Activated CD4-positive, alpha-beta T cell treated with anti-CD3 and anti-CD28 coated beads, Interleukin-2, amount 50 U/mL, for 48 hours (primary cell): ENCODE data around the gene BCL2L12.

ENCODE experiments used
- DNase-seq, 2 experiments: peaks; one replicate each; pipeline ENCODE4 v3.0.0-alpha.2; 2020

BCL2L12 gene

GRCh38 chr19:49665036-49665350 is 740 bp upstream of the BCL2L12 start:
- no peak for DNase-seq

DNA sequence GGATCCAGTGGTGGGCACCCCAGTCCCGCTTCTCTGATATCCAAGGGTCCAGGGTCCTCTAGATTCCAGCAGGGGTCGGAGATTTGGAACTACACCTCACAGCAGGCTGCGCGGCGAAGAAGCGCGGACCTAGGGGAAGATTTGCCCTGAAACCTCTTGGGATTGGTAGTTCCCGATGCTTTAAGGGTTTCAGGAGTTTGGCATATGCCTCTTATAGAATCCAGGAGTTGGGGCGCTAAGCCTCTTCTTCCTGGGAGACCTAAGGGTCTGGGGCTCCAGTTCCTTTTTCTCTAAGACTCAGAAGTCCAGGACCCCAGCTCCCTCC is 349 bp downstream of the BCL2L12 start:
- DNase-seq, result no peak

DNA sequence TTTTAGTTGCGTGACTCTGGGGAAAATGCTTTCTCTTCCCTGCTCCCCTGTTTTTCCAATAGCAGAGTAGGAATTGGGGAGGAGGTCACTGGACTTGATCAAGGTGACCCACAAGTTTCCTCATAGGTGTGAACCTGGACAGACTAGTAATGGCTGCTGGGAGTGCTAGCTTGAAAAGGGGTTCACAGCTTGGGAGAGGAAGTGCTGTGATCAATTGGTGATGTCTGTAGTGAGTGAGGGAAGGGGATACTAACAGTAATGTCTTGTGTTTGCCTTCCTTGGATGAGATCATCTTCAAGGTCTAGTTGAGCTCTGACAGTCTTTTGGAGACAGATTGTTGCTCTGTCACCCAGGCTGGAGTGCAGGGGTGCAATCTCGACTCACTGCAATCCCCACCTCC is 1.7 kb downstream of the BCL2L12 start:
- no peak for DNase-seq

GRCh38 chr19:49669516-49669915 is 3.8 kb downstream of the BCL2L12 start:
- no peak for DNase-seq

DNA sequence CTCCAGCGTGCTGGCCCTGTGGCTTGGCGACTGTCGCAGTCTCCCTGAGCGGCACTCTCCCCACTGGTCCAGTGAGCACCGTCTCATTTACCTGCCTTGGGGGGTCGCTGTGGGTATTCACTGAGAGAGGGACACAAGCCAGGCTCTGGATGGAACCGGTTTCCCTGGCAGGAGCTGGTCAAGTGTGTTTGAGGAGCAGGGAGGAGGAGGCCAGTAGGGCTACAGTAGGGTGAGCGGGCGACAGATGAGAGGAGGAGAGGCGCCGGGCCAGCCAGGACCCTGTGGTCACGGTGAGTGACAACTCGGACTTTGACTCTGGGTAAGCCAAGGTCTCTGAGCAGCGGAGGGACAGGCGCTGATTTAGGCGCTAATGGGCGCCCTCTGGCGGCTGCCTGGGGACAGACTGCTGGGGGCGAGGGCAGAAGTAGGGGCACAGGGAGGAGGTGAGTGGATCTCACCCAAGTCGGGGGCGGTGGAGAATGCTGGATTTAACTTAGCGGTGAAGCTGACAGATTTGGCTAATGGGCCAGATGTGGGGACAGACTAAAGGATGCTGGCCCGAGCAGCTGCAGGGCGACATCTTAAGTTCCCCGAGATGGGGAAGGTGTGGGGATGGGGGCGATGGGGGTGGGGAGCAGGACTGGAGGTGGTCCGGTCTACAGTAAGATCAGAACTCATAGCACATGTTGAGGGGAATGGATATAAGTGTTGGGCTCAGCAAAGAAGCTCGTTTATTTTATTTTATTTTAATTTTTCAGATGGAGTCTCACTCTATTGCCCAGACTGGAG is 6.6 kb downstream of the BCL2L12 start:
- DNase-seq, result peak; percentile 81 to 84

GRCh38 chr19:49676136-49676783 is 10.5 kb downstream of the BCL2L12 start:
- DNase-seq, result peak in 1 of 2 experiments; percentile 79

- DNase-seq, result peak; percentile 99 to 100
Measured at GRCh38 chr19:49676784-49677230, 11.1 kb downstream of the BCL2L12 start.

- DNase-seq, result peak; percentile 50 to 57
Measured at GRCh38 chr19:49677231-49677900, 11.6 kb downstream of the BCL2L12 start, which contains the start of gene PRMT1. TSS of gene PRMT1 (plus strand) at chr19:49677271. CDS start at chr19:49677281, 10 bp downstream.

GRCh38 chr19:49677901-49678674 is 12.4 kb downstream of the BCL2L12 start:
- peak; percentile 86 to 87 for DNase-seq

DNA sequence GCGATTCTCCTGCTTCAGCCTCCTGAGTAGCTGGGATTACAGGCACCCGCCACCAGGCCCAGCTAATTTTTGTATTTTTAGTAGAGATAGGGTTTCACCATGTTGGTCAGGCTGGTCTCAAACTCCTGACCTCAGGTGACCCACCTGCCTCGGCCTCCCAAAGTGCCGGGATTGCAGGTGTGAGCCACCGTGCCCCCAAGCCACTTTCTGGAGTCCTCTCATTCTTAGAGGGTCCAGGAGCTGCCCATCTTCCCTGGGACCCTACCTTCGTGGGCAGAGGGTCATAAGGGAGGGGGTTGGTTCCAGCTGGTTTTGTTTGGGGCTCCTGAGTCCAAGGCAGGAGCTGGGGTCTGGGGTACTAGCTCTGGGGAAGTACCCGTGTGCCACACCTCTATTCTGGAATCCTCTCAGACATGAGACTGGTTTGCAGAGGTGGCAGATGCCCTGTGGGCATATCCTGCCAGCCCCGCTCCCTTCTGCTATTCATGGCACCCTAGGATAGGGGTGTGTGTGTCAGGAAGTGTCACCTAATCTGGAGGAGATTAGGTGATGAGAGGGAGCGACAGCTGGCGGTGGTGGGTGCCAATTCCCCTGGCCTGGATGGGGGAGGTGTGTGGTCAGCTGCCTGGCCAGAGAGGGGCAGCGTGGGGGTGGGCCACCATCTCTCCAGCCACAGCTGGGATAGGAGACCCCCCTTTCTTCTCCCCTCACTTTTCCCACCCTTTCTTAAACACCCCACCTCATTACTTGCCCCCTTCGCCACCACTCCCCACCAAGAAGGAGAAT is 13.4 kb downstream of the BCL2L12 start:
- no peak for DNase-seq

- no peak for DNase-seq
Measured at GRCh38 chr19:49679771-49680413, 14.2 kb downstream of the BCL2L12 start.

DNA sequence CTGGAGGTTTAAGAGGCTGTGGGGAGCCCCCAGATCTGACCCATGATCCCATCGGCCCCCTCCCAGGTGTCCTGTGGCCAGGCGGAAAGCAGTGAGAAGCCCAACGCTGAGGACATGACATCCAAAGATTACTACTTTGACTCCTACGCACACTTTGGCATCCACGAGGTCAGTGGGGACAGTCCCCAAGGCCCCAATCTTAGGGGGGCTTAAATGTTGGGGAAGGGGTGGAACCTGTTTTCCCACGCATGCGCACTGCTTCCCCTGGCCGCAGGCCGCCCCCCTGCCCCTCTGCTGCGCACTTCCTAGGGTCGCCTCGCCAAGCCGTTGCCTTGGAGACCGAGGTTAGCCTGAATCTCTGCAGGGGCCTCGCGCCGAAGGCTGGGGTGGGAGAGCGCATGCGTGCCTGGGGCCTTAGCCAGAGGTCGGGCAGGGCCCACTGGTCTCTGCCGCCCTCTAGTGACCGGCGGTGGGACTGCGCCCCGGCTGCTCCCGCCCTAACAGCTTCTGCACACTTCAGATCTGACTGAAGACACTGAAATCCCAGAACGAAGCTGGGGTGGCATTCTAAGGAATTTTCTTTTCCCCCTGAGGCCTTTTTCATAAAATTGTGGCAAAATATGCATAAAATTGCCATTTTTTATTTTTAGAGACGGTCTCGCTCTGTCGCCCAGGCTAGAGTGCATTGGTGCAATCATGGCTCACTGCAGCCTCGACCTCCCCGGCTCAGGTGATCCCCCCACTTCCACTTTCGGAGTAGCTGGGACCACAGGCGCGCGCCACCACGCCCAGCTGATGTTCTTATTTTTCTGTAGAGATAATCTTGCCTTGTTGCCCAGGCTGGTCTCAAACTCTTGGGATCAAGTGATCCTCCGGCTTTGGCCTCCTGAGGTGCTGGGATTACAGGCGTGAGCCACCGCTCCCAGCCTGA is 15.0 kb downstream of the BCL2L12 start:
- DNase-seq, result peak; percentile 97

DNA sequence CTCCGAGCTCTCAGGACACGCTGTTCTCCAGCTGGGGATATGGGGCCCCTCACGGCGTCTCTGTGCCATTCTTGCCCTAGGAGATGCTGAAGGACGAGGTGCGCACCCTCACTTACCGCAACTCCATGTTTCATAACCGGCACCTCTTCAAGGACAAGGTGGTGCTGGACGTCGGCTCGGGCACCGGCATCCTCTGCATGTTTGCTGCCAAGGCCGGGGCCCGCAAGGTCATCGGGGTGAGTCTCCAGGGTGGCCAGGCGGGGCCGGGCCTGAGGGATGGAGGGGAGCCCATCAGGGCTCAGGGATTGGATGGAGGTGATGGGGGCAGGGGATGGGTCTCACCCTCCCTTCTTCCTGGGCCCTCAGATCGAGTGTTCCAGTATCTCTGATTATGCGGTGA is 16.1 kb downstream of the BCL2L12 start:
- DNase-seq, result no peak

DNA sequence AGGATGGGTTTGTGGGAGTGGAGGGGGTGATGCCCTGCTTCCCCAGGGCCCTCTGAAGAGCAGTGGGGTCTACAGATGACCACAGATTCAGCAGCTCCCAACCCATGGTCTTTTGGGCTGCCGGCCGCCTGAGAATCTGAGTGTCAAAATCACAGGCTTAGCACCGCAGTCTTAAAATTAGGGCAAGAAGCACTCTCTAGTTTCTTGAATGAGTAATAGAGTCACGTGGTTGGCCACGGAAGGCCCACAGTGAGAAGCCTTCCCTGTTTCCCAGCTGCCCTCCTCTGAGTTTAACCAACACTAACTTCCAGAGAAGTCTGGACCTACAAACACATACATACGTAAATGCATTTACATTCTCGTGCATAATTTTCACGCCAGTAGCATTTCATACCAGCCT is 16.5 kb downstream of the BCL2L12 start:
- no peak for DNase-seq

GRCh38 chr19:49683814-49684250 is 18.1 kb downstream of the BCL2L12 start:
- DNase-seq, result no peak

- peak in 1 of 2 experiments; percentile 44 for DNase-seq
Measured at GRCh38 chr19:49684251-49684982, 18.7 kb downstream of the BCL2L12 start.

DNA sequence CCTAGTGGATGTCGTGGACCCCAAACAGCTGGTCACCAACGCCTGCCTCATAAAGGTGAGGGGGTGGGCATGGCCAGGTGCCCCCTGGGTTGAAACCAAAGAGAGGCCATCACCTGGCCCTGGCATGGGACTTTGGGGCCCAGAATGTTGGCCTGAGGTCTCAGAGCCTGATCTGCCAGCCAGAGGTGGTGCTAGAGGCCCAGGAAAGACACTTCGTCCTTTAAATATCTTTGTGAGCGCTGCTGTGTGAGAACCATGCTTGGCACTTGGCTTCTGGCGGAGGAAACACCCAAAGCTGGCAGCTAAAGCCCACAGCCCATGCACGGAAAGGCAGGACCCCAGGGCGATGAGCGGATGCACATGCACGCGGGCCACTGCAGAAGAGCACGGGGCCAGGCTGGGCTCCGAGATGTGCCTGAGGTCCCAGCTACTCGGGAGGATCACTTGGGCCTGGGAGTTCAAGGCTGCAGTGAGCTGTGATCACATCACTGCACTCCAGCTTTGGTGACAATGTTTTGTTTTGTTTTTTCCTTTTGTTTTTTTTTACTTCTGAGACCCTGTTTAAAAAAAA is 19.3 kb downstream of the BCL2L12 start:
- no peak for DNase-seq

DNA sequence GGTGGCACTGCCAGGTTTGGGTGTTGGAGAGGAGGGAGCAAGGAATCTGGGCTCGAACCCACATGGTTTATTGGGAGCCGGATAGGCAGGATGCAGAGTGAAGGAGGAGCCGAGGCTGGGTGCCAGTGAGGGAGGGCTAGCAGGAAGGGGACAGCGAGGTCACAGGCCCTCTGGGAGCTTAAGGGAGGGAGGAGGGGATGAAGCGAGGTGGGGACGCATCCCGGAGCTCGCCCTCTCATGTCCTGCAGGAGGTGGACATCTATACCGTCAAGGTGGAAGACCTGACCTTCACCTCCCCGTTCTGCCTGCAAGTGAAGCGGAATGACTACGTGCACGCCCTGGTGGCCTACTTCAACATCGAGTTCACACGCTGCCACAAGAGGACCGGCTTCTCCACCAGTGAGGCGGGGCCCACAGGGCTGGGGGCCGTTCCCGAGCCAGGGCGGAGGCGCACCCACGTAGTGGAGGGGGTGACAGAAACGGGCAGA is 20.2 kb downstream of the BCL2L12 start:
- no peak for DNase-seq

- DNase-seq, result no peak
Measured at GRCh38 chr19:49686503-49687088, 20.9 kb downstream of the BCL2L12 start.
